HepG2 (cell line): Measurements from ENCODE around the gene DSE. TPM values are rescaled to one million over a fixed set of nuclear protein-coding genes. Genes with fewer than 3 reads are reported as not detected.

Source experiments
- ATAC-seq: fragments of 200-7000 bp; cut with Tn5 transposase; 3 replicates; pipeline ENCODE4 v1.9.1; 2020; ENCODE audit warnings: mild to moderate bottlenecking, moderate library complexity
- BruUV-seq: library from RNA; stranded (reverse); fragments of 400-500 nt; replicated peaks from 2 replicates; lab custom pipeline; 2021; lab: Mats Ljungman, UMichigan
- CTCF ChIA-PET: fragments of 300-600 bp; formaldehyde crosslinking; extraction: SDS; loops from one replicate; lab custom pipeline; 2021; ENCODE audit warnings: low total read pairs, inconsistent platforms, low intra/inter-chr PET ratio; lab: Yijun Ruan, JAX
- POLR2A ChIA-PET: fragments of 350-600 bp; sonication (Branson Sonifier 250); formaldehyde crosslinking; loops from one replicate; lab custom pipeline; 2020; ENCODE audit warnings: antibody characterized with exemption, inconsistent platforms; lab: Yijun Ruan, JAX
- DNase-seq: peaks from one replicate; pipeline ENCODE4 v3.0.0-alpha.2; 2015; ENCODE audit warnings: low spot score
- FAIRE-seq: peaks from 3 replicates; lab custom pipeline; 2011; peaks lifted over from hg19 to GRCh38; lab: Jason Lieb, UNC
- H2AFZ ChIP-seq: one replicate; pipeline ENCODE4 v1.6.1; 2011; ENCODE audit warnings: low read length, inconsistent platforms
- H3K27ac ChIP-seq: fragments of 300-600 bp; 3 replicates; pipeline ENCODE4 v1.8.0; 2011; ENCODE audit warnings: mixed run types, mild to moderate bottlenecking, mixed read lengths, low read length, inconsistent platforms; ENCODE audit not compliant: insufficient read depth; ENCODE audit errors: extremely low read length
- H3K27me3 ChIP-seq, 2 experiments: fragments of 200-600 bp in 1 of 2; 2 replicates in 1 of 2; 3 replicates in 1 of 2; pipeline versions ENCODE4 v1.6.0 to v1.8.0; 2011; ENCODE audit warnings: low read length in 2 of 2, mild to moderate bottlenecking in 2 of 2, moderate library complexity in 2 of 2, inconsistent platforms in 1 of 2; ENCODE audit not compliant: insufficient read depth in 2 of 2, control insufficient read depth in 1 of 2
- H3K36me3 ChIP-seq, 2 experiments: fragments of 200-600 bp in 1 of 2; replicated peaks in 1 of 2; 2 replicates in 1 of 2; 3 replicates in 1 of 2; pipeline versions ENCODE4 v1.5.1 to v1.8.0; 2011; ENCODE audit warnings: low read length in 2 of 2, inconsistent platforms in 1 of 2; ENCODE audit not compliant: insufficient read depth in 2 of 2, control insufficient read depth in 1 of 2
- H3K4me1 ChIP-seq: 2 replicates; pipeline ENCODE4 v1.5.1; 2012; ENCODE audit warnings: low read length, inconsistent platforms; ENCODE audit not compliant: insufficient read depth
- H3K4me2 ChIP-seq: 2 replicates; pipeline ENCODE4 v1.6.0; 2011; ENCODE audit warnings: low read depth, low read length, inconsistent platforms
- H3K4me3 ChIP-seq, 3 experiments: fragments of 200-600 bp in 1 of 3; sonication (generic), shearing (Covaris generic) in 1 of 3; replicated peaks in 1 of 3; 2 replicates each; pipeline ENCODE4 v1.5.1; 2011 to 2016; ENCODE audit warnings: low read length in 3 of 3, inconsistent platforms in 2 of 3, low read depth in 2 of 3, mild to moderate bottlenecking in 2 of 3, control low read depth in 1 of 3, mixed read lengths in 1 of 3; ENCODE audit not compliant: insufficient read depth in 1 of 3
- H3K79me2 ChIP-seq: one replicate; pipeline ENCODE4 v1.6.1; 2011; ENCODE audit warnings: low read length, inconsistent platforms; ENCODE audit not compliant: insufficient read depth
- H3K9ac ChIP-seq: 2 replicates; pipeline ENCODE4 v1.6.0; 2011; ENCODE audit warnings: mild to moderate bottlenecking, low read depth, low read length, inconsistent platforms; ENCODE audit not compliant: insufficient read depth
- H3K9me3 ChIP-seq: 2 replicates; pipeline ENCODE4 v1.5.1; 2012; ENCODE audit warnings: mild to moderate bottlenecking, low read length
- H4K20me1 ChIP-seq: 2 replicates; pipeline ENCODE4 v1.6.0; 2011; ENCODE audit warnings: inconsistent platforms, mild to moderate bottlenecking, low read length, moderate library complexity; ENCODE audit not compliant: insufficient read depth
- CCAR2 ChIP-seq: fragments of 200-400 bp; formaldehyde crosslinking; optimal IDR thresholded peaks from 2 replicates; pipeline ENCODE3; 2018; ENCODE audit warnings: low read depth, mild to moderate bottlenecking, low read length, moderate library complexity
- DNMT3B ChIP-seq: conservative IDR thresholded peaks from 2 replicates; pipeline ENCODE4 v1.6.1; 2016; ENCODE audit warnings: missing biosample characterization, control low read depth
- KDM5B ChIP-seq: sonication (generic); formaldehyde crosslinking; IDR thresholded peaks from 2 replicates; pipeline ENCODE4 v1.4.0; 2020; ENCODE audit warnings: missing genetic modification reagents, mild to moderate bottlenecking, borderline replicate concordance
- MAX ChIP-seq: IDR thresholded peaks from 2 replicates; pipeline ENCODE4 v1.6.1; 2012; ENCODE audit warnings: inconsistent platforms
- MTA1 ChIP-seq: sonication (generic); formaldehyde crosslinking; IDR thresholded peaks from 2 replicates; pipeline ENCODE4 v1.4.0; 2020; ENCODE audit warnings: missing genetic modification reagents, mild to moderate bottlenecking, borderline replicate concordance
- NFAT5 ChIP-seq: sonication (generic); formaldehyde crosslinking; IDR thresholded peaks from 2 replicates; pipeline ENCODE4 v1.4.0; 2020; ENCODE audit warnings: missing genetic modification reagents
- NRL ChIP-seq: sonication (generic); formaldehyde crosslinking; IDR thresholded peaks from 2 replicates; pipeline ENCODE4 v1.5.0; 2020; ENCODE audit warnings: missing genetic modification reagents, mild to moderate bottlenecking, moderate library complexity, borderline replicate concordance
- PAWR ChIP-seq: sonication (generic); formaldehyde crosslinking; IDR thresholded peaks from 2 replicates; pipeline ENCODE4 v1.4.0; 2020; ENCODE audit warnings: missing genetic modification reagents, mild to moderate bottlenecking, borderline replicate concordance
- ZNF234 ChIP-seq: sonication (generic); formaldehyde crosslinking; conservative IDR thresholded peaks from 2 replicates; pipeline ENCODE4 v1.5.1; 2020; ENCODE audit warnings: mild to moderate bottlenecking, missing genetic modification reagents
- ZNF3 ChIP-seq: IDR thresholded peaks from 2 replicates; pipeline ENCODE4 v1.7.0; 2017; ENCODE audit warnings: inconsistent platforms
- ZNF720 ChIP-seq: sonication (generic); formaldehyde crosslinking; IDR thresholded peaks from 2 replicates; pipeline ENCODE4 v1.4.0; 2020; ENCODE audit warnings: missing genetic modification reagents
- in situ Hi-C: cut with HindIII; loops from 2 replicates; pipeline ENCODE4 v1.10.0; 2017; ENCODE audit warnings: low pct_unique_long_range_greater_than_20kb; ENCODE audit not compliant: extremely low pct_ligation_motif_present
- intact Hi-C: fragments of 100-400 bp; cut with micrococcal nuclease; formaldehyde crosslinking; loops from one replicate; pipeline ENCODE4 v1.10.0; 2022; ENCODE audit not compliant: unreplicated experiment
- polyA plus RNA-seq, 8 experiments: library from polyadenylated mRNA; depleted of rRNA in 3 of 8; stranded (reverse) in 7 of 8; unstranded in 1 of 8; fragments of >200 nt; fragmentation: Illumina TruSeq in 4 of 8; extraction: Trizol in 4 of 8; gene quantifications; 2 replicates each; pipeline versions ENCODE4 v1.2.1 to v1.2.3, GENCODE V29; 2011 to 2016; ENCODE audit warnings: low read depth in 4 of 8, missing spikeins in 1 of 8, mixed read lengths in 1 of 8; ENCODE audit not compliant: insufficient read depth in 1 of 8
- total RNA-seq, 5 experiments: library from RNA; depleted of rRNA; stranded (reverse); fragments of >200 nt; fragmentation: Illumina TruSeq; extraction: Trizol; gene quantifications; 2 replicates each; pipeline ENCODE4 v1.2.3, GENCODE V29; 2016; ENCODE audit warnings: low read depth in 1 of 5

Gene DSE
- total and polyA plus RNA-seq, 2 of the 13 experiments (the other 11 are each of a cell fraction or from before 2014, with no cell fraction given), result 2.6 to 4.6 TPM

GRCh38 chr6:116388924-116389323, 18.2 kb downstream of the DSE start (continued):
- TF ChIP-seq NFAT5 (CRISPR knock-in tag) (no peak), PAWR (CRISPR knock-in tag) (no peak), ZNF234 (CRISPR knock-in tag) (no peak), ZNF720 (CRISPR knock-in tag) (no peak), CCAR2 (no peak)

GRCh38 chr6:116389357-116389756, 18.6 kb downstream of the DSE start:
- POLR2A ChIA-PET, result no interaction called here
- Histone ChIP-seq H3K79me2 (no peaks in the 10 kb centered on the region), H3K27me3 (no peaks in the 10 kb centered on the region; a peak in 1 of 5 replicates), H3K4me3 (no peak overlapping the region), H3K36me3 (no peaks in the 10 kb centered on the region), H2AFZ (no peak overlapping the region), H3K9ac (no peak overlapping the region), H3K4me2 (no peak overlapping the region), H3K27ac (no peak overlapping the region), H4K20me1 (no peaks in the 10 kb centered on the region), H3K4me1 (no peaks in the 10 kb centered on the region), H3K9me3 (no peaks in the 10 kb centered on the region)
- BruUV-seq, result no TSS peak
- ATAC-seq, result no peak
- intact Hi-C loops (no loop called here), in situ Hi-C loops (no loop called here)
- CTCF ChIA-PET, result no interaction called here
- no peak for FAIRE-seq
- DNase-seq, result no peak
- TF ChIP-seq ZNF3 (CRISPR knock-in tag) (no peak), MAX (no peak), MTA1 (CRISPR knock-in tag) (no peak), NRL (CRISPR knock-in tag) (no peak), DNMT3B (CRISPR knock-in tag) (no peak), KDM5B (CRISPR knock-in tag) (no peak)
